Osteocyte (in vitro differentiated cells): Measurements from ENCODE around the gene S100A11. TPM values are rescaled to one million over a fixed set of nuclear protein-coding genes. Genes with fewer than 3 reads are reported as not detected.

Experiments
- DNase-seq: peaks from one replicate; pipeline ENCODE4 v3.0.0; 2021; ENCODE audit warnings: mixed read lengths; ENCODE audit not compliant: unreplicated experiment; ENCODE audit errors: extremely low spot score
- H3K27ac Mint-ChIP-seq: one replicate; pipeline ENCODE4 v1.8.0; 2021; ENCODE audit warnings: mild to moderate bottlenecking, mixed read lengths; ENCODE audit not compliant: unreplicated experiment
- H3K27me3 Mint-ChIP-seq: one replicate; pipeline ENCODE4 v1.8.0; 2021; ENCODE audit warnings: mixed read lengths; ENCODE audit not compliant: unreplicated experiment
- H3K36me3 Mint-ChIP-seq: one replicate; pipeline ENCODE4 v1.8.0; 2021; ENCODE audit warnings: mixed read lengths; ENCODE audit not compliant: unreplicated experiment
- H3K4me1 Mint-ChIP-seq: one replicate; pipeline ENCODE4 v1.8.0; 2021; ENCODE audit warnings: mixed read lengths; ENCODE audit not compliant: unreplicated experiment
- H3K4me3 Mint-ChIP-seq: one replicate; pipeline ENCODE4 v1.8.0; 2021; ENCODE audit warnings: mild to moderate bottlenecking, moderate library complexity, mixed read lengths; ENCODE audit not compliant: unreplicated experiment
- H3K9me3 Mint-ChIP-seq: one replicate; pipeline ENCODE4 v1.8.0; 2021; ENCODE audit warnings: mixed read lengths; ENCODE audit not compliant: unreplicated experiment
- CTCF ChIP-seq: fragments of 200-600 bp; sonication (generic); IDR thresholded peaks from 2 replicates; pipeline ENCODE4 v1.5.0; 2021; ENCODE audit warnings: antibody characterized with exemption, mild to moderate bottlenecking, moderate library complexity
- total RNA-seq: library from RNA; stranded (reverse); gene quantifications from 2 replicates; pipeline ENCODE4 v1.2.1, GENCODE V29; 2021

Gene S100A11
- total RNA-seq, 1 donor from 2014 or later: 446 TPM

GRCh38 chr1:152005360-152005912 lies 31.4 kb downstream of the S100A11 start:
- Mint-ChIP-seq H3K9me3 (no peaks in the 10 kb centered on the region), H3K4me3 (no peak overlapping the region), H3K36me3 (no peaks in the 10 kb centered on the region), H3K4me1 (no peaks in the 10 kb centered on the region), H3K27ac (no peak overlapping the region), H3K27me3 (peaks cover 60% of the 10 kb centered on the region)
- no peak for DNase-seq
- TF ChIP-seq CTCF: no peak

- Mint-ChIP-seq H3K4me3 (no peak overlapping the region), H3K36me3 (no peaks in the 10 kb centered on the region), H3K27me3 (peaks cover 50% of the 10 kb centered on the region), H3K4me1 (no peaks in the 10 kb centered on the region), H3K9me3 (no peaks in the 10 kb centered on the region), H3K27ac (no peak overlapping the region)
- no peak for DNase-seq
- no peak for TF ChIP-seq CTCF
Measured at GRCh38 chr1:152003846-152004442, 32.9 kb downstream of the S100A11 start.

- Mint-ChIP-seq H3K36me3 (no peaks in the 10 kb centered on the region), H3K4me1 (no peaks in the 10 kb centered on the region)
Measured at GRCh38 chr1:152002960-152003359, 33.8 kb downstream of the S100A11 start.

GRCh38 chr1:152001631-152002584 lies 34.9 kb downstream of the S100A11 start:
- H3K27ac Mint-ChIP-seq: no peak overlapping the region

More at GRCh38 chr1:152002960-152003359, 33.8 kb downstream of the S100A11 start:
- H3K9me3 Mint-ChIP-seq: no peaks in the 10 kb centered on the region
- peaks cover 42% of the 10 kb centered on the region for H3K27me3 Mint-ChIP-seq
- H3K4me3 Mint-ChIP-seq: no peak overlapping the region
- no peak for DNase-seq
- TF ChIP-seq CTCF: no peak
- no peak overlapping the region for H3K27ac Mint-ChIP-seq

More at GRCh38 chr1:152001631-152002584, 34.9 kb downstream of the S100A11 start:
- Mint-ChIP-seq H3K27me3 (peaks cover 33% of the 10 kb centered on the region), H3K4me3 (no peak overlapping the region), H3K4me1 (no peaks in the 10 kb centered on the region), H3K36me3 (no peaks in the 10 kb centered on the region), H3K9me3 (no peaks in the 10 kb centered on the region)
- peak; percentile 94 for TF ChIP-seq CTCF
- DNase-seq: peak; percentile 93
